D721Med (cell line): ENCODE data around the gene MAPT.

Experiments
- DNase-seq: peaks from one replicate; pipeline ENCODE4 v3.0.0; 2011; ENCODE audit warnings: low spot score; ENCODE audit not compliant: insufficient read length
- FAIRE-seq: peaks from 2 replicates; lab custom pipeline; 2011; peaks lifted over from hg19 to GRCh38; lab: Jason Lieb, UNC
- CTCF ChIP-seq: IDR thresholded peaks from 2 replicates; pipeline ENCODE4 v1.5.1; 2012; ENCODE audit warnings: mild to moderate bottlenecking, control low read depth; ENCODE audit not compliant: insufficient read depth; ENCODE audit errors: missing control alignments

The MAPT gene

GRCh38 chr17:45914047-45914717, 19.8 kb downstream of the MAPT start:
- TF ChIP-seq CTCF: no peak
- DNase-seq: no peak
- FAIRE-seq: no peak

GRCh38 chr17:45915263-45915662, 20.9 kb downstream of the MAPT start:
- no peak for TF ChIP-seq CTCF
- FAIRE-seq: no peak
- DNase-seq: no peak

GRCh38 chr17:45917081-45917480, 22.7 kb downstream of the MAPT start:
- no peak for TF ChIP-seq CTCF
- no peak for DNase-seq
- FAIRE-seq: no peak

GRCh38 chr17:45918241-45918745, 23.9 kb downstream of the MAPT start:
- no peak for TF ChIP-seq CTCF
- no peak for FAIRE-seq
- DNase-seq: no peak

GRCh38 chr17:45919136-45919535, 24.8 kb downstream of the MAPT start:
- no peak for FAIRE-seq
- TF ChIP-seq CTCF: no peak
- no peak for DNase-seq

GRCh38 chr17:45920083-45920482, 25.7 kb downstream of the MAPT start:
- FAIRE-seq: no peak
- TF ChIP-seq CTCF: no peak

GRCh38 chr17:45923511-45924268, 29.3 kb downstream of the MAPT start:
- FAIRE-seq (no peak), DNase-seq (no peak)
- TF ChIP-seq CTCF: no peak

More at GRCh38 chr17:45920083-45920482, 25.7 kb downstream of the MAPT start:
- DNase-seq: no peak
